Trophoblast cell (in vitro differentiated cells and primary cell): ENCODE results near the gene TOMM6.

Source experiments
- DNase-seq, 2 donors: peaks; one replicate each; pipeline ENCODE4 v3.0.0-alpha.2; 2016
- H2AFZ ChIP-seq: 2 replicates; pipeline ENCODE4 v1.6.1; 2013; ENCODE audit warnings: low read length, moderate library complexity, mild to moderate bottlenecking; ENCODE audit not compliant: insufficient read depth, poor library complexity
- H2AK5ac ChIP-seq: 2 replicates; pipeline ENCODE4 v1.6.1; 2013; ENCODE audit warnings: mild to moderate bottlenecking, low read length
- H2BK120ac ChIP-seq: 2 replicates; pipeline ENCODE4 v1.6.1; 2013; ENCODE audit warnings: low read length, mild to moderate bottlenecking, moderate library complexity; ENCODE audit not compliant: insufficient read depth, poor library complexity
- H2BK12ac ChIP-seq: 2 replicates; pipeline ENCODE4 v1.6.1; 2013; ENCODE audit warnings: mild to moderate bottlenecking, low read length, moderate library complexity
- H2BK5ac ChIP-seq: 2 replicates; pipeline ENCODE4 v1.6.1; 2013; ENCODE audit warnings: low read length, low read depth, moderate library complexity, mild to moderate bottlenecking; ENCODE audit not compliant: poor library complexity
- H3K14ac ChIP-seq: 2 replicates; pipeline ENCODE4 v1.6.1; 2013; ENCODE audit warnings: mild to moderate bottlenecking, low read length
- H3K18ac ChIP-seq: 2 replicates; pipeline ENCODE4 v1.6.1; 2013; ENCODE audit warnings: mild to moderate bottlenecking, low read length
- H3K23ac ChIP-seq: 2 replicates; pipeline ENCODE4 v1.6.1; 2013; ENCODE audit warnings: low read length
- H3K27ac ChIP-seq: 2 replicates; pipeline ENCODE4 v1.5.1; 2013; ENCODE audit warnings: low read depth, mild to moderate bottlenecking, inconsistent platforms, low read length, moderate library complexity
- H3K27me3 ChIP-seq: 2 replicates; pipeline ENCODE4 v1.6.1; 2013; ENCODE audit warnings: inconsistent platforms, mild to moderate bottlenecking, low read length, moderate library complexity; ENCODE audit not compliant: insufficient read depth
- H3K36me3 ChIP-seq, 2 experiments: 1 replicate in 1 of 2; 2 replicates in 1 of 2; pipeline ENCODE4 v1.6.1; 2013; ENCODE audit warnings: low read length in 2 of 2, mild to moderate bottlenecking in 2 of 2, moderate library complexity in 1 of 2; ENCODE audit not compliant: insufficient read depth in 2 of 2, control insufficient read depth in 1 of 2
- H3K4ac ChIP-seq: 2 replicates; pipeline ENCODE4 v1.6.1; 2013; ENCODE audit warnings: low read depth, mild to moderate bottlenecking, low read length, moderate library complexity
- H3K4me1 ChIP-seq, 2 experiments: 1 replicate in 1 of 2; 2 replicates in 1 of 2; pipeline ENCODE4 v1.6.1; 2013; ENCODE audit warnings: low read length in 2 of 2, mild to moderate bottlenecking in 2 of 2, moderate library complexity in 1 of 2; ENCODE audit not compliant: insufficient read depth in 2 of 2, control insufficient read depth in 1 of 2
- H3K4me2 ChIP-seq: 2 replicates; pipeline ENCODE4 v1.6.1; 2013; ENCODE audit warnings: inconsistent platforms, mild to moderate bottlenecking, low read length, moderate library complexity
- H3K4me3 ChIP-seq: 2 replicates; pipeline ENCODE4 v1.5.1; 2013; ENCODE audit warnings: mild to moderate bottlenecking, low read depth, low read length, inconsistent platforms
- H3K79me1 ChIP-seq: one replicate; pipeline ENCODE4 v1.6.1; 2013; ENCODE audit warnings: low read length
- H3K79me2 ChIP-seq: 2 replicates; pipeline ENCODE4 v1.6.1; 2013; ENCODE audit warnings: low read length, mild to moderate bottlenecking; ENCODE audit not compliant: control insufficient read depth, insufficient read depth, poor library complexity
- H3K9ac ChIP-seq: 2 replicates; pipeline ENCODE4 v1.6.1; 2013; ENCODE audit warnings: mild to moderate bottlenecking, low read length
- H3K9me3 ChIP-seq: 2 replicates; pipeline ENCODE4 v1.6.1; 2013; ENCODE audit warnings: low read depth, mild to moderate bottlenecking, control low read depth, inconsistent platforms, low read length; ENCODE audit not compliant: insufficient read depth
- H4K12ac ChIP-seq: 2 replicates; pipeline ENCODE4 v1.6.1; 2013; ENCODE audit warnings: low read depth, mild to moderate bottlenecking, low read length, moderate library complexity
- H4K8ac ChIP-seq: 2 replicates; pipeline ENCODE4 v1.6.1; 2013; ENCODE audit warnings: low read depth, mild to moderate bottlenecking, low read length, moderate library complexity
- H4K91ac ChIP-seq: one replicate; pipeline ENCODE4 v1.6.1; 2013; ENCODE audit warnings: low read depth, mild to moderate bottlenecking, low read length, moderate library complexity
- WGBS: extraction: QIAGEN DNeasy Blood & Tissue Kit; methylation state at CpG from one replicate; pipeline ENCODE4 v1.1.7; 2013; ENCODE audit warnings: missing lambda C conversion rate; ENCODE audit not compliant: insufficient read length, insufficient coverage; ENCODE audit errors: extremely low coverage; 5-methylcytosine and 5-hydroxymethylcytosine counted together

The TOMM6 gene

GRCh38 chr6:41748102-41748477 is 39.4 kb upstream of the TOMM6 start:
- Histone ChIP-seq H3K4me1 (peaks cover 15 to 21% of the 10 kb centered on the region in 2 experiments), H3K79me2 (no peaks in the 10 kb centered on the region), H3K27me3 (no peaks in the 10 kb centered on the region), H3K4me2 (no peak overlapping the region), H3K9me3 (no peaks in the 10 kb centered on the region), H3K4me3 (no peak overlapping the region), H3K79me1 (peaks cover 4% of the 10 kb centered on the region), H3K23ac (no peak overlapping the region), H3K27ac (no peak overlapping the region), H2BK12ac (peak overlapping the region; percentile 51), H2AK5ac (no peak overlapping the region), H3K18ac (no peak overlapping the region), H3K9ac (no peak overlapping the region), H3K4ac (no peak overlapping the region), H4K8ac (no peak overlapping the region), H2BK5ac (peak overlapping the region; percentile 53), H3K14ac (peak overlapping the region; percentile 50), H2AFZ (no peak overlapping the region), H3K36me3 (no peaks in the 10 kb centered on the region), H4K12ac (no peak overlapping the region), H2BK120ac (peak overlapping the region; percentile 52), H4K91ac (peak overlapping the region; percentile 4)
- DNase-seq: no peak
- WGBS: no CpG with 5 or more reads among the region's 6 CpGs

GRCh38 chr6:41748542-41748941 is 39.0 kb upstream of the TOMM6 start:
- no peak overlapping the region for H4K12ac ChIP-seq
- H3K4ac ChIP-seq: no peak overlapping the region
- no peaks in the 10 kb centered on the region for H3K79me2 ChIP-seq
- no peak overlapping the region for H2AFZ ChIP-seq
- H4K91ac ChIP-seq: peak overlapping the region; percentile 32
- peak overlapping the region; percentile 1 for H2AK5ac ChIP-seq
- peaks cover 4% of the 10 kb centered on the region for H3K79me1 ChIP-seq
- DNase-seq: no peak
- no peak overlapping the region for H3K23ac ChIP-seq
- no peak overlapping the region for H3K18ac ChIP-seq
- peak overlapping the region; percentile 2 for H2BK5ac ChIP-seq
- H3K4me3 ChIP-seq: no peak overlapping the region
- no peak overlapping the region for H3K9ac ChIP-seq
- H3K4me2 ChIP-seq: no peak overlapping the region
- H4K8ac ChIP-seq: peak overlapping the region; percentile 32
- WGBS: no CpG with 5 or more reads among the region's 3 CpGs
- H2BK12ac ChIP-seq: no peak overlapping the region
- no peaks in the 10 kb centered on the region for H3K27me3 ChIP-seq
- H3K27ac ChIP-seq: no peak overlapping the region
- no peak overlapping the region for H3K14ac ChIP-seq
- H3K9me3 ChIP-seq: no peaks in the 10 kb centered on the region
- H3K36me3 ChIP-seq: no peaks in the 10 kb centered on the region
- peaks cover 15 to 17% of the 10 kb centered on the region in 2 experiments for H3K4me1 ChIP-seq
- H2BK120ac ChIP-seq: peak overlapping the region; percentile 8

- DNase-seq: no peak
- peaks cover 15 to 16% of the 10 kb centered on the region in 2 experiments for H3K4me1 ChIP-seq
- no peak overlapping the region for H2AK5ac ChIP-seq
- H3K4me3 ChIP-seq: no peak overlapping the region
- no peak overlapping the region for H2BK12ac ChIP-seq
- H2AFZ ChIP-seq: no peak overlapping the region
- peaks cover 4% of the 10 kb centered on the region for H3K79me1 ChIP-seq
- H4K12ac ChIP-seq: no peak overlapping the region
- H3K27me3 ChIP-seq: no peaks in the 10 kb centered on the region
- H3K9me3 ChIP-seq: no peaks in the 10 kb centered on the region
- H3K9ac ChIP-seq: no peak overlapping the region
- H2BK5ac ChIP-seq: no peak overlapping the region
- H2BK120ac ChIP-seq: no peak overlapping the region
- no peak overlapping the region for H4K8ac ChIP-seq
- no peak overlapping the region for H3K23ac ChIP-seq
- no peak overlapping the region for H4K91ac ChIP-seq
- WGBS: no CpG with 5 or more reads among the region's 3 CpGs
- H3K4me2 ChIP-seq: no peak overlapping the region
- H3K14ac ChIP-seq: no peak overlapping the region
- no peak overlapping the region for H3K18ac ChIP-seq
- no peak overlapping the region for H3K4ac ChIP-seq
- H3K36me3 ChIP-seq: no peaks in the 10 kb centered on the region
- H3K79me2 ChIP-seq: no peaks in the 10 kb centered on the region
- no peak overlapping the region for H3K27ac ChIP-seq
These were observed 37.1 kb upstream of the TOMM6 start for GRCh38 chr6:41750374-41750773.

- H3K23ac ChIP-seq: no peak overlapping the region
- H3K18ac ChIP-seq: no peak overlapping the region
- H3K4ac ChIP-seq: no peak overlapping the region
- no peak overlapping the region for H2AK5ac ChIP-seq
- H3K79me2 ChIP-seq: no peaks in the 10 kb centered on the region
- no peaks in the 10 kb centered on the region for H3K36me3 ChIP-seq
- no peak overlapping the region for H2BK12ac ChIP-seq
- DNase-seq: no peak
- H3K9me3 ChIP-seq: peaks cover 4% of the 10 kb centered on the region
- no peak overlapping the region for H2AFZ ChIP-seq
- no peak overlapping the region for H4K91ac ChIP-seq
- peaks cover 28 to 30% of the 10 kb centered on the region in 2 experiments for H3K4me1 ChIP-seq
- no peak overlapping the region for H4K12ac ChIP-seq
- no peak overlapping the region for H2BK5ac ChIP-seq
- no CpG with 5 or more reads among the region's 4 CpGs for WGBS
- peaks cover 14% of the 10 kb centered on the region for H3K79me1 ChIP-seq
- no peaks in the 10 kb centered on the region for H3K27me3 ChIP-seq
- H4K8ac ChIP-seq: no peak overlapping the region
- H3K27ac ChIP-seq: no peak overlapping the region
- no peak overlapping the region for H3K4me3 ChIP-seq
- H3K14ac ChIP-seq: no peak overlapping the region
- no peak overlapping the region for H3K4me2 ChIP-seq
- H3K9ac ChIP-seq: no peak overlapping the region
- no peak overlapping the region for H2BK120ac ChIP-seq
These were observed 31.6 kb upstream of the TOMM6 start for GRCh38 chr6:41755895-41756294.
